ENCODE measurements around the gene MZT2B. TPM values are rescaled to one million over a fixed set of nuclear protein-coding genes. Genes with fewer than 3 reads are reported as not detected.
"Not testable (repeated sequence)": the region's sequence is repeated elsewhere in the genome, so short reads cannot be mapped to it uniquely, and the experiment has no call there.

Gene MZT2B
- total RNA-seq, 4 donors from 2014 or later, result 66.4 to 113 (median 103) TPM

- Histone ChIP-seq H3K36me3 (no peaks in the 10 kb centered on the region), H3K4me3 (no peak overlapping the region), H3K27ac (no peak overlapping the region), H3K27me3 (peaks cover 18% of the 10 kb centered on the region), H3K9me3 (no peaks in the 10 kb centered on the region), H3K4me1 (no peaks in the 10 kb centered on the region)
- no peak for DNase-seq (ENCODE audit: low spot score in 2 of 2)
- TF ChIP-seq EP300 (IDR thresholded peaks at IDR 0.05), result no peak
- TF ChIP-seq POLR2AphosphoS5 (IDR thresholded peaks at IDR 0.05), result no peak
- TF ChIP-seq POLR2A (IDR thresholded peaks at IDR 0.05), result no peak
- TF ChIP-seq, protein P1, sequence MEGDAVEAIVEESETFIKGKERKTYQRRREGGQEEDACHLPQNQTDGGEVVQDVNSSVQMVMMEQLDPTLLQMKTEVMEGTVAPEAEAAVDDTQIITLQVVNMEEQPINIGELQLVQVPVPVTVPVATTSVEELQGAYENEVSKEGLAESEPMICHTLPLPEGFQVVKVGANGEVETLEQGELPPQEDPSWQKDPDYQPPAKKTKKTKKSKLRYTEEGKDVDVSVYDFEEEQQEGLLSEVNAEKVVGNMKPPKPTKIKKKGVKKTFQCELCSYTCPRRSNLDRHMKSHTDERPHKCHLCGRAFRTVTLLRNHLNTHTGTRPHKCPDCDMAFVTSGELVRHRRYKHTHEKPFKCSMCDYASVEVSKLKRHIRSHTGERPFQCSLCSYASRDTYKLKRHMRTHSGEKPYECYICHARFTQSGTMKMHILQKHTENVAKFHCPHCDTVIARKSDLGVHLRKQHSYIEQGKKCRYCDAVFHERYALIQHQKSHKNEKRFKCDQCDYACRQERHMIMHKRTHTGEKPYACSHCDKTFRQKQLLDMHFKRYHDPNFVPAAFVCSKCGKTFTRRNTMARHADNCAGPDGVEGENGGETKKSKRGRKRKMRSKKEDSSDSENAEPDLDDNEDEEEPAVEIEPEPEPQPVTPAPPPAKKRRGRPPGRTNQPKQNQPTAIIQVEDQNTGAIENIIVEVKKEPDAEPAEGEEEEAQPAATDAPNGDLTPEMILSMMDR (IDR thresholded peaks at IDR 0.05), result no peak
- WGBS, result 75% methylated on average over 7 of the region's 12 CpGs
Observed at GRCh38 chr2:130231656-130232055, 49.6 kb downstream of the MZT2B start.

- not testable (repeated sequence) for H3K36me3 ChIP-seq; H3K4me1 ChIP-seq; H3K4me3 ChIP-seq; H3K27ac ChIP-seq; H3K9me3 ChIP-seq; DNase-seq (ENCODE audit: low spot score in 2 of 2)
- WGBS, result 88% methylated on average over 2 of the region's 2 CpGs
- H3K27me3 ChIP-seq, result peaks cover 18% of the 10 kb centered on the region
Observed at GRCh38 chr2:130233066-130233465, 51.0 kb downstream of the MZT2B start.

DNA sequence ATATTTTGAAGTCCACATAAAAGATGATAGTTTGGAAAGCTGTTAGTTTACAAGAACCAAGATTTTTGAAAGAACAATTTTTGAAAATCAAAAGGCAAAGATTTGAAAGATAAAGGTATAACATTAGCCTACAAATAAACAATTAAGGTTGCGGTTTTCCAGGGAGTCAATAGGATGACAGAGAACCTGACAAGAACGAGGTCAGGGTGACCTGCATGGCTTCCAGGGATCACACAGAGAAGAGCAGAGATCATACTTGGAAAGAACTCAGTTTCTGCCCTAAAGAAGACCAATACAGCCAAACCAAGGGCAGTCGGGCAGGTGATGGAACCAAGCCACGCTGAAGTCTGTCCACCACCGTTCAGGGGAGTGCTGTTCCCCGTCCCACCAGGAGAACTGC, 57.5 kb downstream of the MZT2B start:
- H3K4me3 ChIP-seq; H3K9me3 ChIP-seq; H3K27ac ChIP-seq; H3K4me1 ChIP-seq; DNase-seq (ENCODE audit: low spot score in 2 of 2); H3K36me3 ChIP-seq; H3K27me3 ChIP-seq: not testable (repeated sequence)
- 73% methylated on average over 6 of the region's 6 CpGs for WGBS

Other genes with a start within 250 kb of the MZT2B start
- gene RAB6C, start 202.6 kb upstream of the MZT2B start, total RNA-seq, result under 1 TPM in 1 of 4 donors, not detected in 3; 0.40 TPM
- gene POTEF, start 53.0 kb upstream of the MZT2B start, total RNA-seq, result not detected
- 1 to 10 TPM in 3 of 4 donors, under 1 TPM in 1; 0.96 to 2.3 (median 1.3) TPM for gene CCDC74B, start 37.1 kb upstream of the MZT2B start, total RNA-seq
- 100 to 1,000 TPM in 1 of 4 donors, 10 to 100 TPM in 3; 52.7 to 140 (median 65.0) TPM for gene SMPD4, start 660 bp upstream of the MZT2B start, total RNA-seq
- gene TUBA3E, start 16.2 kb downstream of the MZT2B start, total RNA-seq, result not detected
- 100 to 1,000 TPM in 2 of 4 donors, 10 to 100 TPM in 2; 84.0 to 125 (median 98.8) TPM for gene IMP4, start 160.6 kb downstream of the MZT2B start, total RNA-seq
- gene PTPN18, start 173.8 kb downstream of the MZT2B start, total RNA-seq, result 10 to 100 TPM; 18.0 to 72.4 (median 28.4) TPM